HepG2 (cell line): Measurements from ENCODE around the gene TUFM. TPM values are rescaled to one million over a fixed set of nuclear protein-coding genes. Genes with fewer than 3 reads are reported as not detected.

Experiments used
- HNRNPL ChIP-seq: fragments of 200-400 bp; formaldehyde crosslinking; IDR thresholded peaks from 2 replicates; pipeline ENCODE4 v1.6.1; 2017; ENCODE audit warnings: mild to moderate bottlenecking, low read depth, low read length
- PATZ1 ChIP-seq: sonication (generic); formaldehyde crosslinking; IDR thresholded peaks from 2 replicates; pipeline ENCODE4 v1.4.0; 2020; ENCODE audit warnings: missing genetic modification reagents
- PCBP1 ChIP-seq: fragments of 200-400 bp; formaldehyde crosslinking; IDR thresholded peaks from 2 replicates; pipeline ENCODE4 v1.6.1; 2017; ENCODE audit warnings: mild to moderate bottlenecking, low read depth, low read length, borderline replicate concordance
- PRDM4 ChIP-seq: sonication (generic); formaldehyde crosslinking; IDR thresholded peaks from 2 replicates; pipeline ENCODE4 v1.9.0; 2021; ENCODE audit warnings: missing genetic modification reagents, borderline replicate concordance
- SAP130 ChIP-seq: IDR thresholded peaks from 2 replicates; pipeline ENCODE4 v1.6.1; 2016; ENCODE audit warnings: low read depth
- SMAD9 ChIP-seq: sonication (generic); formaldehyde crosslinking; IDR thresholded peaks from 2 replicates; pipeline ENCODE4 v1.5.1; 2020; ENCODE audit warnings: mild to moderate bottlenecking, missing genetic modification reagents
- SMC3 ChIP-seq: IDR thresholded peaks from 2 replicates; pipeline ENCODE4 v1.6.1; 2011; ENCODE audit warnings: low read length, improper control_type of control experiment
- SRSF1 ChIP-seq: fragments of 200-400 bp; formaldehyde crosslinking; optimal IDR thresholded peaks from 2 replicates; pipeline ENCODE3; 2017; ENCODE audit warnings: mild to moderate bottlenecking, low read depth, low read length, moderate library complexity
- XRCC5 ChIP-seq: fragments of 200-400 bp; formaldehyde crosslinking; optimal IDR thresholded peaks from 2 replicates; pipeline ENCODE3; 2017; ENCODE audit warnings: mild to moderate bottlenecking, low read length
- ZBTB33 ChIP-seq: sonication (generic); formaldehyde crosslinking; IDR thresholded peaks from 2 replicates; pipeline ENCODE4 v1.4.0; 2020; ENCODE audit warnings: missing genetic modification reagents
- ZBTB38 ChIP-seq: sonication (generic); formaldehyde crosslinking; IDR thresholded peaks from 2 replicates; pipeline ENCODE4 v1.5.1; 2020; ENCODE audit warnings: mild to moderate bottlenecking, missing genetic modification reagents
- ZBTB7A ChIP-seq: sonication (generic); formaldehyde crosslinking; IDR thresholded peaks from 2 replicates; pipeline ENCODE4 v1.8.0; 2022; ENCODE audit warnings: mild to moderate bottlenecking, missing genetic modification reagents
- ZC3H4 ChIP-seq: sonication (generic); formaldehyde crosslinking; IDR thresholded peaks from 2 replicates; pipeline ENCODE4 v1.4.0; 2020; ENCODE audit warnings: missing genetic modification reagents, borderline replicate concordance
- ZNF12 ChIP-seq: sonication (generic); formaldehyde crosslinking; IDR thresholded peaks from 2 replicates; pipeline ENCODE4 v1.5.0; 2020; ENCODE audit warnings: missing genetic modification reagents
- ZNF687 ChIP-seq: sonication (generic); formaldehyde crosslinking; IDR thresholded peaks from 2 replicates; pipeline ENCODE4 v1.5.1; 2020; ENCODE audit warnings: mild to moderate bottlenecking, missing genetic modification reagents, moderate library complexity
- ZNF704 ChIP-seq: sonication (generic); formaldehyde crosslinking; IDR thresholded peaks from 2 replicates; pipeline ENCODE4 v1.8.1; 2023; ENCODE audit warnings: mild to moderate bottlenecking, inconsistent platforms, moderate library complexity, missing genetic modification reagents, borderline replicate concordance
- polyA plus RNA-seq, 8 experiments: library from polyadenylated mRNA; depleted of rRNA in 3 of 8; stranded (reverse) in 7 of 8; unstranded in 1 of 8; fragments of >200 nt; fragmentation: Illumina TruSeq in 4 of 8; extraction: Trizol in 4 of 8; gene quantifications; 2 replicates each; pipeline versions ENCODE4 v1.2.1 to v1.2.3, GENCODE V29; 2011 to 2016; ENCODE audit warnings: low read depth in 4 of 8, missing spikeins in 1 of 8, mixed read lengths in 1 of 8; ENCODE audit not compliant: insufficient read depth in 1 of 8
- total RNA-seq, 5 experiments: library from RNA; depleted of rRNA; stranded (reverse); fragments of >200 nt; fragmentation: Illumina TruSeq; extraction: Trizol; gene quantifications; 2 replicates each; pipeline ENCODE4 v1.2.3, GENCODE V29; 2016; ENCODE audit warnings: low read depth in 1 of 5

The TUFM gene
- total and polyA plus RNA-seq, 2 of the 13 experiments (the other 11 are each of a cell fraction or from before 2014, with no cell fraction given): 206 to 298 TPM

- TF ChIP-seq SRSF1 (peak; percentile 53), ZNF12 (CRISPR knock-in tag) (no peak), PCBP1 (0 out of 2 replicates have a peak, but pooled peaks have one; percentile 39), ZBTB38 (CRISPR knock-in tag) (0 out of 2 replicates have a peak, but pooled peaks have one; percentile 16), HNRNPL (0 out of 2 replicates have a peak, but pooled peaks have one; percentile 6), SAP130 (CRISPR knock-in tag) (0 out of 2 replicates have a peak, but pooled peaks have one; percentile 19), SMC3 (peak; percentile 57), ZBTB7A (CRISPR knock-in tag) (no peak), XRCC5 (peak; percentile 66), ZNF704 (0 out of 2 replicates have a peak, but pooled peaks have one; percentile 0), SMAD9 (CRISPR knock-in tag) (no peak), PRDM4 (CRISPR knock-in tag) (no peak), PATZ1 (CRISPR knock-in tag) (peak; percentile 85), ZBTB33 (CRISPR knock-in tag) (peak; percentile 99), ZC3H4 (CRISPR knock-in tag) (no peak), ZNF687 (peak; percentile 47)
Measured at GRCh38 chr16:28873543-28874201, 27.5 kb upstream of the TUFM start (continued).
